GM04503 (cell line): ENCODE data around the gene VAC14.

Experiments used
- DNase-seq: peaks from one replicate; pipeline ENCODE4 v3.0.0-alpha.2; 2012; ENCODE audit warnings: low read depth

VAC14 gene

GRCh38 chr16:70760221-70760620, 40.7 kb downstream of the VAC14 start:
- no peak for DNase-seq

GRCh38 chr16:70759666-70760065, 41.3 kb downstream of the VAC14 start:
- no peak for DNase-seq

DNA sequence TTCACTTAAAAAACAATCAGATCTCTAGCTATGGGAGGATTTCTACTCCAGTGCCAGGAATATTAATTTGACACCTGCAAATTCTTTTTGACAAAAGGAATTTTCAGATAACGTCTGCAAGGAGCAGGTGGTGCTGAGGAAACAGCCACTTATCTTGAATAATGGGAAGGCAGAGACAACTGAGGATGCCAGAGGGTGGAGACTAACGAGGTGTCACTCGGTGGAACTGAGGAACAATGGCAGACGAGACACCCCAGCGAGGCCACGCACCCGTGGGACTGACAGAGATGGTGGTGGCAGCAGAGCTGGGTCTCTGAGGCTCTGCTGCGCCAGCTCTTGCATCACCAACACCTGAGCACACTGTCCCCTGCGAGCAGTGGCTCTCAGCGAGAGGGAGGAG, 42.2 kb downstream of the VAC14 start:
- DNase-seq = no peak

- no peak for DNase-seq
These were observed 43.8 kb downstream of the VAC14 start for GRCh38 chr16:70757183-70757582.

GRCh38 chr16:70756071-70756470, 44.9 kb downstream of the VAC14 start:
- no peak for DNase-seq

GRCh38 chr16:70754851-70755600, 45.9 kb downstream of the VAC14 start:
- DNase-seq = no peak

GRCh38 chr16:70754371-70754770, 46.6 kb downstream of the VAC14 start:
- DNase-seq = no peak

DNA sequence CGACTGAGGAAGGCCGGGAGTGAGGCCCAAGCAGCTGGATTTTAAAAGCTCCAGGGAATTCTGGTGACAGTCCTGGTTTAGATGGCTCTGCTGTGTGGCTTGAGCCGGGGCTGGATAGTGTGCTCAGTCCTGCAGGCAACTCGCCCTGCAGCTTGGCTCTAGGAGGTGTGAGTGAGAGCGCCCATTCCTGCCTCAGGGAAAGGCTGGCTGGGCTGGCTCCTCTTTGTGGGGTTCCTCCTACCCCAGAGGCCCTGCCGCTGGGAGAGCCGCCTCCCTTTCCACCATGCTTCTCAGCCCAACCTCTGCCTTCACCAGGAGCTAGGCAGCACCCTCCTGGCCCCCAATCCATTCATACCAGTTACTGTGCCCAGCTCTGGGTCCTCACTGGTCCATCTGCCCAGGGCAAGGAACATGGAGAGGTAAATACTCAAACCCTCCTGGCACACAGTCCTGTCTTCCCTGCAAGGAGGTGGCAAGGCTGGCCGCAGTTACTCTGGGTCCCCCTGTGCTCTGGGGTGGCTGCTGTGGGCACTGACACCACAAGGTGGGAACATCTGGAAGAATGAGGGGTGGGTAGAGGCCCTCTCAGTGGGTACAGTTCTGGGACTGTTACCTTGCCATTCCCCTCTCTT, 47.1 kb downstream of the VAC14 start:
- DNase-seq = no peak

DNA sequence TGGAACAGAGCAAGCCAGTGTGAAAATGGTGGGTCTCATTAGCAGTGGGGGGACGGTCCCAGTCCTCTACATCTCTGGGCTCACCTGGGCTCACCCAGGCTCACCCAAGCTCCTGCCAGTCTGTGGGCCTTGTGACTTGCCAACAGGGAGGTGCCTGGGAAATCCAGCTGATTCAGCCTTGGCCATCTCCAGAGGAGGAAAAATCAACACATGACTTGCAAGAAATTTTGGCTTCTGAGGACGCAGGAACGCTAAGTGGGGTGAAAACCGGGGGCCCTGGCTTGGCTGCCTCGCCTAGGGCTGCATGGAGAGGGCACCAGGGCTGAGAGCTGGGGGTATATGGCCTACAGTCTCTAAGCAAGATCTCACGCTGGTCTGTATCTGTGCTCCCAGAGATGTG, 47.7 kb downstream of the VAC14 start:
- no peak for DNase-seq

DNA sequence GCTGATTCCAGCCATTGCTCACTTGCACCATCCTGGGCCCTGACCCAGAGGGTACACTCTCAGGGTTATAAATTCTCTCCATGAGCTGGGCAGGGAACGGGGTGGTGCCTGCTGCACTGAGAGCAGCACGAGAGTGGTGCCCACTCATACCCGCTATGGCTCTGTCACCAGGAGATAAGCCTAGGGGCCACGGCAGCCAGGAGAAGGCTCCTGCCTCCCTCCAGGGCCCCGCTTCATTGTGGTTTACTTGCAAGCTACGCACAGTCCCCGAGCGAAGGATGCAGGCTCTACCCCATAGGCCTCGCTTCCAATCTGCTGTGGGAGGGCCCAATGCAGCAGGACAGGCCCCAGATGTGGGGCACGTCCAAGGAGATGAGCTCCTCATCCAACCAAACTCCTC, 48.5 kb downstream of the VAC14 start:
- no peak for DNase-seq

DNA sequence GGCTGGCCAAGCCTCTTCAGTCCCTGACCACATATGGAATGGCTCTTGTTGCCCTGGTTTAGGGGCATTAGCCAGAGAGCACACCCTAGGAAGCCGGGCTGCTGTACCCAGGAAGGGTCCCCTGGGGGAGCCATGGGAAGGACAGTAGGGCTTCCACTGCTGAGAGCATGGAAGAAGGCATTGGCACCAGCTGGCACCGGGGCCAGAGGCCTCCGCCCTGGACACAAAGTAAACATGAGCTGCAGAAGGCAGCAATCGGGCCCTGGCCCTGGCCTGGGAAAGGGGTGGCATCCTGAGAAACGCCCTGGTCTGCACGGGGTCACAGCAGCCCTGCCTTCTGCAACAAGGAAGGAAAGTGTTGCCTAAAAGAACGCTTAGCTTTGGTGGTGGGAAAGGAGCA, 49.4 kb downstream of the VAC14 start:
- no peak for DNase-seq

GRCh38 chr16:70750893-70751467, 50.0 kb downstream of the VAC14 start:
- DNase-seq = peak; percentile 98

DNA sequence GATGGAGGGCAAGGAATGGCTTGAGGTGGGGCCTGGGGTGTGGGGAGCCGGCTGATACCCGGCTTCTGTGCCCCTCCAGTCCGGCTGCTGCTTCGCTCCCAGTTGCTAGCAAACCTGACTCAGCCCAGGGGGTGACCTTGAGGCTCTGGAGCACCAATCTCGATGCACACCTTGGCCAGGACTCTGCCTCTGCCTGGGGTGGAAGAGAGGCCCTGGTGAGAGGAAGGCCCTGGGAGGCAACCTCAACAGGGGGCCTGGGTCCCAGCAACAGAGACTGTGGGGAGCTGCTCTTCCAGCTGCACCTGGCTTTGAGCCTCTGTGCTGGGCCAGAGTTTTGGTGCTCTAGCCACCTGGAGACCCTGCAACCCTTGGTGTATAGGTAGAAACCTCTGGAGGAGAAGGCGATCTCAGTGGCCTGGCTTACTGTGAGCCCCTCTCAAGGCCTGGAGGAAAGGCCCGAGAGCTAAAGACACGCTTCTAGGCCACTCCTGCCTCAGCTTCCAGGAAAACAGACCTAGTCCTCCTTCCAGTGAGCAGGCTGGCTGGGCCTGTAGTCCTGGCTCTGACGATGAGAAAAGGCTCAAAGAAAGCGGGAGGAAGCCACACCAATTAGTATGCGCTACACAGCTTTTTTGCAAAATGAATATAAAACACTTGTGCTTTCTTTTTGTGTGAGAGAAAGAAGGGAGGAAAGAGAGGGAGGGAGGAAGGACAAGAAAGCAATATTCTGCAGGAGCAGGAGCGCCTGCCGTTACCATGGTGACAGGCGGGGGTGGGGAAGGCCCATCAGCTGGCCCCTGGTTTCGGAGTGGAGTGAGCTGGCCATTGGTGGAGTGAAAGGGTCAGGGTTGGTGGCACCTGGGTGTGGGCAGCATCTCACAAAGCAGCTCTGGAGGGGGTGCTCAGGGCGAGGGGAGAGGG, 51.0 kb downstream of the VAC14 start:
- DNase-seq = no peak

GRCh38 chr16:70749006-70749678, 51.8 kb downstream of the VAC14 start:
- DNase-seq = no peak

DNA sequence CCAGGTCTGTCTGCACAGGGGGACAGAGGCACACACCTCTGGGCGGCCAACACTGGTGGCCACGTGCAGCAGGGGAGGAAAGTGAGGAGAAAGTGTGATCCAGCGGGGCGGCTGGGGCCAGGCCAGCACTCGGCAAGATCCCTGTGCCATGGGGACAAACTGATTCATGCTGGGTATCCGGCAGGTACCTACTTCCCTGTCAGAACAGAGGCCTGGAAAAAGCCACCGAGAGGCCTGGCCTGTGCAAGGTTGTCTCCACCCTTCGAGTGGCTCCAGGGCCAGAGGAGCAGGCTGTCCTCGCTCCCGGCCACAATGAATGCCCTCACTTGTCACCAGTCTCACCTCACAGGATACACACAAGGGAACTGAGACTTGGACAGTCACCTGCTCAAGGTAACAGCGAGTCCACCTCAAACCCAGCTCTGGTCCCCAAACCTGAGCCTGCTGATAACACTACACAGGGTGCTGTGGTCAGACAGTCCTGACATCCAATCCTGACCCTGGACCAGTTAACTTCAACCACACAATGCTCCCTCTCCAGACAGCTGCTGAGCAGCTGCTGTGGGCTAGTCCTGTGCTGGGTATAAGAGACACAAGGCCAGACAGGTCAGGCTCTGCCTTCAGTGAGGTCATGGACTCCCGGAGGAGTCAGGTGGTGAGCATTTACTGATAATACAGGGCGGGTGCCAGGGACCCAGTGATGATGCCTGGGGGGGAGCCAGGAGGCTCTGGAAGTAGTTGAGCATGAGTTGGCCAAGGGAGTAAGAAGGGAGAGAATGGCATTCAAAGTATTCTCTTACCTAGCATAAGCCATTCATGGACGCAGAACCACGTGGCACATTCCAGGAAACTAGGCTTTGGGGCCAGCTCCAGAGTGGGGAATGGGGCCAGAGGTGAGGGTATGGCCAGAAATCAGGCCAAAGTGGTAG, 53.0 kb downstream of the VAC14 start:
- DNase-seq = no peak

DNA sequence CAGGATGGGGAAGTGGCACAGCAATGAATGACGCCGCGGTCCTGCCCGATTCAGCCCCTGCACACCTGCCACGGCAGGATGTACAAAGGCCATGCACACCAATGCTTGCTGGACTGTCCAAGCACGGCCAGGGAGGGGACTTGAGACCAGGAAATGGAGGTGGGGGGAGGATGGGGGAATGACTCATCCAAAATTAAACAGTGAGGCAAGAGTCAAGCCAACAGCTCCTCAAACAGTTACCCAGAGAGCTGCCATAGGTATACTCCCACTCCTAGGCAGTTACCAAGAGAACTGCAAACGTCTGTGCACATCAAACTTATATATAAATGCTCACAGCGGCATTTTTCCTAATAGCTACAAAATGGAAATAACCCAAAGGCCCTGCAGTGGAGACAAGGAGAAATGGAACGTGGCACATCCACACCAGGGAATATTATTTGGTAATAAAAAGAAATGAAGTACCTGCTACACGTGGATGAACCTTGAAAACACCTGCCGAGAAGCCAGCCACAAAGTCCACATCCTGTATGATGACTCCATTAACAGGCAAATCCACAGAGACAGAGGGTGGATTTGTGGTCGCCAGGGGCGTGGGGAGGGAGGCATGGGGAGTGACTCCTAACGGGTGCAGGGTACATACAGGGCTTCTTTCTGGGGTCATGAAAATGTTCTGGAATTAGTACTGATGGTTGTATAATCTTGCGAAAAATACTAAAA, 54.1 kb downstream of the VAC14 start:
- peak; percentile 65 for DNase-seq

DNA sequence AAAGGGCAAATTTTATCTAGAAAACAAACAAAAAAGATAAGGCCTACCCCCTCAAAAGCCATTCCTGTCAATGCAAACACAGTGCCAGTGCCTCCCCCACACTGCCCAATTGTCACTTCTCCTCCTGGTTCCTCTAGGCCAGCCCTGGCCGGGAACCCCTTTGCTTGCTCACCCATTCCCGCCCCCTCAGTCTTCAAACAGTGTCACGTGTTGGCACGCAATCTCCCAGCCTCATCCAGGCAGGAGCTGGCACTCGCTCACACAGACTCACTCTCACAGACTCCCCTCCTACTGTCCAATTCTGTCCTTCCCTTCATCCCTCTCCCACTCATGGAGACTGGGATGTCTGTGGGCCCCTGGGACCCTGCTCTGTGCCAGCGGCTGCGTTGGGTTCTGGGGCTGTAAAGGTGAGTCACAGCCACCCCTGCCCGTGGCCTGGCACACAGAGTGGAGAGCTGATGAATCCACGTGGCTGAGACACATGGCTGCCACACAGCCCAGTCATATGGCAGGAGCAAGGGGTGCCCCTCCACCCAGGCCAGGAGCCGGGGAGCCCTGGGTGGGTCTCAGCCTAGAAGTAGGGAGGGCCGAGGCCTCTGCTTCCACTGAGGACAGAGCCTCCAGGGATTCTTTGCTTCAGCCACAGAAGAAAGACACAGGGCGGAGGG, 54.8 kb downstream of the VAC14 start:
- peak; percentile 68 for DNase-seq

DNA sequence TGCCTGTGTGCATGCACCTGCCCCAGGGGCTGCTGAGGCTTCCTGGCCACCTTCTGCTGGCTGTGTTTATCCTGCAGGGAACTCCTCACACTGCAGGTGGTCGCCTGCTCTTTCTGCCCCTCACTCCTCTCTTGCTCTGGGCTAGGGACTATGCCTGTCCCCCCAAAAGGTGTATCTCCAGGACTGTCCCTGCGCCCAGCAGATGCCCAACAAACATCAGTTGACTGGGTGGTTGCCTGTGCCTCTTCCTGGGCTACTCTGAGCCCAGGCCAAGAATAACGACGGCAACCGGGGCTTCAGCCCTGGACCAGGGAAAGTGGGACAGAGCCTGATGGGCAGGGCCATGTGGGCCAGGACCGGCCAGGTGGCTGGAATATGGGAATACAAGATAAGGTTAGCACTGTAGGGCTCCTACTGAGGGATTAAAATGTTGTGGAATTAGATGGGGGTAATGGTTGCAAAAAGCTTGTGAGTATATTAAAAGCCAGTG, 55.4 kb downstream of the VAC14 start:
- DNase-seq = no peak

GRCh38 chr16:70744366-70744765, 56.6 kb downstream of the VAC14 start:
- no peak for DNase-seq
